Gastrocnemius medialis (tissue), 4 donors: ENCODE data around the gene SLC48A1.

Source experiments
- POLR2A ChIP-seq, 2 donors: fragments of 450-650 bp; IDR thresholded peaks; one replicate each; pipeline ENCODE4 v1.6.1; 2017; ENCODE audit warnings: antibody characterized with exemption in 2 of 2, mild to moderate bottlenecking in 2 of 2, moderate library complexity in 2 of 2
- TF ChIP-seq, protein P1 (sequence below), 5 experiments: fragments of 450-650 bp in 3 of 5; fragments of 200-600 bp in 2 of 5; sonication (generic) in 2 of 5; IDR thresholded peaks in 4 of 5; conservative IDR thresholded peaks in 1 of 5; 1 replicate in 4 of 5; 2 replicates in 1 of 5; pipeline ENCODE4 v1.5.1; 2016 to 2019; ENCODE audit warnings: antibody characterized with exemption in 5 of 5, mild to moderate bottlenecking in 3 of 5, moderate library complexity in 3 of 5

DNA sequence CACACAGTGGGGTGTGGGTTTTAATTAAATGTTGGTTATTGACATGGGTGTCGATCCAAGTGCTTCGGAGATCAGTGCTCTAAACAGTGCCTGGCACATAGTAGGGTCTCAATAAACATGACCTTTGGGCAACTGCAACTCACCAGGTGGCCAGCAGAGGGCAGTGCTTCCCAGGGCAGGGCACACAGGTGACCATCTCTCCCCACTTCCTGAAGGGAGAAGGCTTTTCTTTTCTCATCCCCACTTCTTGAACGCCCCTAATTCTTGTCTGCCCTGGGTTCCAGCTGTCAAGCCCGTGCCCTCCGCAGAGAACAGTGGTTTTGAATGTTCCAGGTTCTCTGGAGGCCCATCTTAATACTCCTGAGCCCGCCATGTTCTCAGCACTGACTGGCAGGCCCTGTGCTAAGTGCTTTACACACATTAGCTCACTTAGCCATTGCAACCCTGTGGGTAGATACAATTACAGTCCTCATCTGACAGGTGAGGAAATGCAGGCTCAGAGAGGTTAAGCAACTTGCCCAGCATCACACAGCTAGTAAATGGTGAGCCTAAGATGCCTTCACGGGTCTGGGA is 30.7 kb upstream of the SLC48A1 start:
- no peak for TF ChIP-seq POLR2A (IDR thresholded peaks at IDR 0.05)
- TF ChIP-seq, protein P1, sequence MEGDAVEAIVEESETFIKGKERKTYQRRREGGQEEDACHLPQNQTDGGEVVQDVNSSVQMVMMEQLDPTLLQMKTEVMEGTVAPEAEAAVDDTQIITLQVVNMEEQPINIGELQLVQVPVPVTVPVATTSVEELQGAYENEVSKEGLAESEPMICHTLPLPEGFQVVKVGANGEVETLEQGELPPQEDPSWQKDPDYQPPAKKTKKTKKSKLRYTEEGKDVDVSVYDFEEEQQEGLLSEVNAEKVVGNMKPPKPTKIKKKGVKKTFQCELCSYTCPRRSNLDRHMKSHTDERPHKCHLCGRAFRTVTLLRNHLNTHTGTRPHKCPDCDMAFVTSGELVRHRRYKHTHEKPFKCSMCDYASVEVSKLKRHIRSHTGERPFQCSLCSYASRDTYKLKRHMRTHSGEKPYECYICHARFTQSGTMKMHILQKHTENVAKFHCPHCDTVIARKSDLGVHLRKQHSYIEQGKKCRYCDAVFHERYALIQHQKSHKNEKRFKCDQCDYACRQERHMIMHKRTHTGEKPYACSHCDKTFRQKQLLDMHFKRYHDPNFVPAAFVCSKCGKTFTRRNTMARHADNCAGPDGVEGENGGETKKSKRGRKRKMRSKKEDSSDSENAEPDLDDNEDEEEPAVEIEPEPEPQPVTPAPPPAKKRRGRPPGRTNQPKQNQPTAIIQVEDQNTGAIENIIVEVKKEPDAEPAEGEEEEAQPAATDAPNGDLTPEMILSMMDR (IDR thresholded peaks at IDR 0.05 in 4 of 5, conservative IDR thresholded peaks at IDR 0.05 in 1 of 5): peak; percentile 91 to 95 (median 92)
